ENCODE data around the gene NDUFA1.
"Not testable (repeated sequence)": the region's sequence is repeated elsewhere in the genome, so short reads cannot be mapped to it uniquely, and the experiment has no call there.

NDUFA1 gene

GRCh38 chrX:119871599-119872395 is at the start of gene NDUFA1, which contains the start of gene RNF113A:
Gene NDUFA1 (plus strand): TSS chrX:119871832. CDS start chrX:119871912, 80 bp downstream.
Gene RNF113A (minus strand): TSS chrX:119871733. CDS start chrX:119871613, 120 bp downstream.
- DNase-seq (ENCODE audit: low spot score), result peak; percentile 92

- DNase-seq (ENCODE audit: low spot score), result not testable (repeated sequence)
Measured at GRCh38 chrX:119824221-119824620, 47.4 kb upstream of the NDUFA1 start.

GRCh38 chrX:119826399-119826959 is 45.2 kb upstream of the NDUFA1 start:
- DNase-seq (ENCODE audit: low spot score), result peak; percentile 12

- DNase-seq (ENCODE audit: low spot score), result no peak
Measured at GRCh38 chrX:119828446-119828845, 43.2 kb upstream of the NDUFA1 start.

- DNase-seq (ENCODE audit: low spot score), result no peak
Measured at GRCh38 chrX:119833905-119834304, 37.7 kb upstream of the NDUFA1 start.

- peak; percentile 99 for DNase-seq (ENCODE audit: low spot score)
Measured at GRCh38 chrX:119852382-119853353, 19.0 kb upstream of the NDUFA1 start, which contains the start of gene UPF3B. Gene UPF3B (minus strand): TSS chrX:119852963. CDS start chrX:119852928, 35 bp downstream.

- no peak for DNase-seq (ENCODE audit: low spot score)
Measured at GRCh38 chrX:119853444-119853843, 18.2 kb upstream of the NDUFA1 start.

GRCh38 chrX:119870626-119871131 is 953 bp upstream of the NDUFA1 start:
- DNase-seq (ENCODE audit: low spot score), result peak; percentile 35

GRCh38 chrX:119871245-119871598 is 410 bp upstream of the NDUFA1 start:
- peak; percentile 35 for DNase-seq (ENCODE audit: low spot score)

- DNase-seq (ENCODE audit: low spot score), result no peak
Measured at GRCh38 chrX:119878740-119879139, 7.1 kb downstream of the NDUFA1 start.

- DNase-seq (ENCODE audit: low spot score), result no peak
Measured at GRCh38 chrX:119880076-119880475, 8.4 kb downstream of the NDUFA1 start.

GRCh38 chrX:119880552-119881437 is 9.2 kb downstream of the NDUFA1 start:
- peak; percentile 67 for DNase-seq (ENCODE audit: low spot score)

- peak; percentile 51 for DNase-seq (ENCODE audit: low spot score)
Measured at GRCh38 chrX:119885554-119886428, 14.2 kb downstream of the NDUFA1 start.

GRCh38 chrX:119887721-119888425 is 16.2 kb downstream of the NDUFA1 start:
- DNase-seq (ENCODE audit: low spot score), result no peak

GRCh38 chrX:119890626-119891025 is 19.0 kb downstream of the NDUFA1 start:
- DNase-seq (ENCODE audit: low spot score), result not testable (repeated sequence)

- not testable (repeated sequence) for DNase-seq (ENCODE audit: low spot score)
Measured at GRCh38 chrX:119891961-119892692, 20.5 kb downstream of the NDUFA1 start.

GRCh38 chrX:119895843-119896326 is 24.3 kb downstream of the NDUFA1 start, which contains the start of gene AKAP14:
Gene AKAP14 (plus strand): TSS chrX:119895893. CDS start chrX:119903224, 7,331 bp downstream.
- DNase-seq (ENCODE audit: low spot score), result no peak

GRCh38 chrX:119899125-119899524 is 27.5 kb downstream of the NDUFA1 start:
- no peak for DNase-seq (ENCODE audit: low spot score)

Data from SW480 (cell line).